Measurements from ENCODE around the gene PTPRK. TPM values are rescaled to one million over a fixed set of nuclear protein-coding genes. Genes with fewer than 3 reads are reported as not detected.

PTPRK gene
- total RNA-seq, 4 donors from 2014 or later = 88.0 to 187 (median 136) TPM

- WGBS, 2 donors (ENCODE audit: low coverage in 1 of 2) = 80 to 92% methylated on average over 1 to 2 of the region's 2 CpGs
- Histone ChIP-seq H3K9me3 (no peaks in the 10 kb centered on the region), H3K36me3 (no peaks in the 10 kb centered on the region), H3K27me3 (no peaks in the 10 kb centered on the region), H3K4me3 (no peak overlapping the region), H3K4me1 (no peaks in the 10 kb centered on the region), H3K27ac (no peak overlapping the region)
- intact Hi-C loops (cut with DNase I; ENCODE audit: low total_unique reads) (no loop called here), in situ Hi-C loops (cut with MboI; ENCODE audit: low pct_ligation_motif_present in 1 of 4, low pct_unique_long_range_greater_than_20kb in 1 of 4, low sequenced_read_pairs in 3 of 4) (no loop called here)
- TF ChIP-seq CTCF (IDR thresholded peaks at IDR 0.05) = no peak
- DNase-seq = no peak
Measured at GRCh38 chr6:128290221-128290620, 230.2 kb downstream of the PTPRK start.

GRCh38 chr6:128284128-128284527 is 236.3 kb downstream of the PTPRK start:
- H3K9me3 ChIP-seq = no peaks in the 10 kb centered on the region
- in situ Hi-C loops (cut with MboI; ENCODE audit: low pct_ligation_motif_present in 1 of 4, low pct_unique_long_range_greater_than_20kb in 1 of 4, low sequenced_read_pairs in 3 of 4) = no loop called here
- TF ChIP-seq POLR2AphosphoS5 (IDR thresholded peaks at IDR 0.05) (no peak), EP300 (IDR thresholded peaks at IDR 0.05; ENCODE audit: low read depth) (no peak), POLR2A (IDR thresholded peaks at IDR 0.05) (no peak), CTCF (IDR thresholded peaks at IDR 0.05) (no peak)
- H3K27ac ChIP-seq = no peak overlapping the region
- DNase-seq = no peak
- intact Hi-C loops (cut with DNase I; ENCODE audit: low total_unique reads) = no loop called here
- H3K4me3 ChIP-seq = no peak overlapping the region
- no peaks in the 10 kb centered on the region for H3K4me1 ChIP-seq
- H3K36me3 ChIP-seq = no peaks in the 10 kb centered on the region
- no peaks in the 10 kb centered on the region for H3K27me3 ChIP-seq
- 56 to 100% methylated on average over 1 of the region's 1 CpG for WGBS, 2 donors (ENCODE audit: low coverage in 1 of 2)

GRCh38 chr6:128282961-128283360 is 237.4 kb downstream of the PTPRK start:
- 63 to 71% methylated on average over 2 of the region's 2 CpGs for WGBS, 2 donors (ENCODE audit: low coverage in 1 of 2)
- Histone ChIP-seq H3K27me3 (no peaks in the 10 kb centered on the region), H3K36me3 (no peaks in the 10 kb centered on the region), H3K4me1 (no peaks in the 10 kb centered on the region), H3K27ac (no peak overlapping the region), H3K9me3 (no peaks in the 10 kb centered on the region), H3K4me3 (no peak overlapping the region)
- in situ Hi-C loops (cut with MboI; ENCODE audit: low pct_ligation_motif_present in 1 of 4, low pct_unique_long_range_greater_than_20kb in 1 of 4, low sequenced_read_pairs in 3 of 4) (no loop called here), intact Hi-C loops (cut with DNase I; ENCODE audit: low total_unique reads) (no loop called here)
- DNase-seq = no peak
- no peak for TF ChIP-seq POLR2AphosphoS5 (IDR thresholded peaks at IDR 0.05)
- TF ChIP-seq POLR2A (IDR thresholded peaks at IDR 0.05) = no peak
- no peak for TF ChIP-seq CTCF (IDR thresholded peaks at IDR 0.05)
- TF ChIP-seq EP300 (IDR thresholded peaks at IDR 0.05; ENCODE audit: low read depth) = no peak

- DNase-seq = no peak
- TF ChIP-seq EP300 (IDR thresholded peaks at IDR 0.05; ENCODE audit: low read depth) (no peak), POLR2AphosphoS5 (IDR thresholded peaks at IDR 0.05) (no peak), POLR2A (IDR thresholded peaks at IDR 0.05) (no peak), CTCF (IDR thresholded peaks at IDR 0.05) (no peak)
- Histone ChIP-seq H3K4me1 (peaks cover 0 to 4% (median 0%) of the 10 kb centered on the region in 4 donors), H3K9me3 (no peaks in the 10 kb centered on the region), H3K27me3 (no peaks in the 10 kb centered on the region), H3K27ac (no peak overlapping the region), H3K4me3 (no peak overlapping the region), H3K36me3 (no peaks in the 10 kb centered on the region)
- intact Hi-C loops (cut with DNase I; ENCODE audit: low total_unique reads) = no loop called here
- in situ Hi-C loops (cut with MboI; ENCODE audit: low pct_ligation_motif_present in 1 of 4, low pct_unique_long_range_greater_than_20kb in 1 of 4, low sequenced_read_pairs in 3 of 4) = no loop called here
- 92 to 94% methylated on average over 2 of the region's 2 CpGs for WGBS, 2 donors (ENCODE audit: low coverage in 1 of 2)
Measured at GRCh38 chr6:128280960-128281359, 239.4 kb downstream of the PTPRK start.

Data from transverse colon (tissue), 4 donors.